GM18907 (cell line): Measurements from ENCODE around the gene WWOX.
"Not testable (repeated sequence)": the region's sequence is repeated elsewhere in the genome, so short reads cannot be mapped to it uniquely, and the experiment has no call there.

Source experiments
- ATAC-seq: cut with Tn5 transposase; IDR thresholded peaks from one replicate; pipeline ENCODE4 v1.9.1; 2021; ENCODE audit warnings: mild to moderate bottlenecking, moderate library complexity; ENCODE audit not compliant: unreplicated experiment

The WWOX gene

DNA sequence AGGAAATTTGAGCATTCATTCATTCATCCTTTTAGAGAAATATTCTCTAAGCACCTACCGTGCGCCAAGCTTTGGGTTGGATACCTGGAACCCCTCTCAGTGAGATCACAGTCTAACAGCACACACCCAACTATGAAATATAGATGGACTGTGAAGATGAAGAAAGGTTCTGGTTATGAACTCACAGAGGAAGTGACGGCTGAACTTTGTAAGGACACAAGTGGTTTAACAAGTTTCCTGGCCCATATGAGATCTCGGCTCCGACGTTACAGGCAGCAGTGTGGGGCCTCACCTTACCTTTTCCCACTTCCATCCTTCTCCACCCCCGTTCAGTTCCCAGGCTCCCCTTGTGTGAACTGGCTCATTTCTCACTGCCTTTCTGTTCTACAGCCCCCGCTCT, 1094.8 kb downstream of the WWOX start:
- no peak for ATAC-seq

DNA sequence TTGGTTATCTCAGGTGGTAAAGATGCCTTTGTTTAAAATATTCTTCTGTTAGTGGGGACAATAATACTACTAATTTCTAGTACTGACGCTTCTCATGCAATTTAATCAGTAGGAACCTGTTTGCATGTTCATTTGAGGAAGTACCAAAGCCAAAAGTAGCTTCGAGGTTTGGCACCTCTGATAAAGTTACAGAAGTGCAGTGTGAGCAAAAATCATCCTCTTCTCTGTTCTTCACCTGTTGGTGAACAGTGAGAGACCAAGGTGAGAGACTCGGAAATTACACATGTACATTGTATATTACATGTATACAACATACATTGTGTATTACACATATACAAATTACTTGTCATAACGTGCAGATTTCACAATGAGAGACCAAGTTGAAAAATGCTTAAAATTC, 1096.5 kb downstream of the WWOX start:
- no peak for ATAC-seq

DNA sequence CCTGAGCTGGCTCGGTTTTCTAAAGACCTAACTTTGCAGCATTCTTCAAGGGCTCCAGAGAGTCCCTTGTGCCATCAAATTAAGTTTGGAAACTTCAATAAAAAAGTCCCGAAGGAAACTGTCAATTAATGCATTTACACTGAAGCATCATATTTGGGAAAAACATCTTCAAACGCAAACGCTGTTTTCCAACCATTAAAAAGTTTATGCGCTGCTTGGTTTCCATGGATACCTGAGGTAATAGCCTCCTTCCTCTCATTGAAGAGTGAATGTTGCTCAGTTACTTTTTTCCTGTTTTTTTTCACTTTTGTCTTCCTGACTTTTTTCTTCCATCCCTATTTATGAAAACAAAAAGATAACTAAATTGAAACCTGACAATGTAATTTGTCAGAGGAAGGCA, 1102.0 kb downstream of the WWOX start:
- no peak for ATAC-seq

DNA sequence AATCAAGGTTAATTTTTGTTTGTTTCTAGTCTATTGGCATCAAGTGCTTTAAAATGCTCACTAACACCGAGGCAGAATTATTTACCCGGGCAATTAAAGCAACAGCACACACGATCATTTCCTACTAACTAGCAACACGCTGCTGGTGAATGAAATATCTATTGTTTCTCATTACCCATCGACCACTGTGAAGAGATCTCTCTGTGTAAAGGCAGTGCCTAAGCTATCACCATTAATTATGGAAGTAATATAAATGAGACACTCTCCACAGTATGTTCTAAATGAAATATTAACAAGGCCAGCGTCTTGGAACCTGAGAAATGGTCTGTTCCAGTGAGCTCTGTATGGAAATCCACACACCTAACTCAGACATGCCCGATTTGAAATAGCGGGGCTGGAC, 1103.5 kb downstream of the WWOX start:
- ATAC-seq: no peak

DNA sequence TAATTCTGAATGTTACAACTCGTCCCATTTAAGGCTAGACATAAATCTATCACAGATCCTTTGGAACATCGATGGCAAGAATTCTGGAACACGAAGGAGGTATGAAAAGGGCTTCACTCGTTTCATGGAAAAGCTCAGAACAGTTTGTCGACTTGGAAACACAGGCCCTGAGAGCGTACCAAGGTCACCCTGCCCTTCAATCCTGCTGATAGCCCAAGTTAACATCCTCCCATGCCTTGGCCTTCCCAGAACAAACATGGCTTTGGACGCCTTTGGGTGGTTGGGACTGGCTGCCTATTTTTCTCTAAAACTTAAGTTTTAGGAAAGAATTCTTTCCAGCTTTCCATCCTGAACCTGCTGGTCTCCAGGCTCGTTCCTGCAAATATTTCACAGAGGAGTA, 1105.0 kb downstream of the WWOX start:
- no peak for ATAC-seq

DNA sequence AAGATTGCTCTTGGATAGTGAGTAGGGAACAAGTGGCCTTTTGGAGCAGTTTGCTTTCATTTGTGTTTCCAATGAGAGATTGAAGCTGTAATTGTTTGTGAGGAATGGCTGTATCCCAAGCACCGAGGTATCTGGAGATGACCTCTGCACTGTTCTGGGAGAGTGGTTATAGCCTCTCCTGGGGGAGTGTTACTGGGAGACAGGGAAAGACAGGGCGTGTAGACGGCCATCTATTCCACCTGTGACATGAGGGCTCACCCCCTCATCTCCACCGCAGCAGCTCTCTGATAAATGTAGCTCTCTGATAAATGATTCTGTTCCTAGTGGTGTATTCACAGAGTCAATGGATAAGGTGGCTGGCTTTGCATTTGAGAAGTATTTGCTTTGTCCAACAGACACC, 1107.4 kb downstream of the WWOX start:
- ATAC-seq: no peak

DNA sequence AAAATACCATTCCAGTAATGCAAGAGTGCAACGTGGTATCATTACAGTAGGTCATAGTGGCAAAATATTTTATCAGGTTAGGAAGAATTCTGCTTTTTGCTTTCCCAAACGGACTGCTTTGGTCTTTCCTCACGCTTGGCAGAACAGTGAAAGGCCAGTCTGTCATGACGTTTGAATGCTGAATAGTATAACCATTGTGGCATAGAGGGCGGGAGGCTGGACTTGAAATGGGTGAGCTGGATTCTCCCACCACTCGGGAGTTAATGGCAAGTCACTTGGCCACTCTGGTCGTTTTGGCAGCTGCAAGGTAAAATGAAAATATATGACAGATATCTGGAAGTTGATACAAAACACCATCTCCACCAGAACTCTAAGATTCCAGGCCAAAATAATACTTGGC, 1109.9 kb downstream of the WWOX start:
- ATAC-seq: no peak

DNA sequence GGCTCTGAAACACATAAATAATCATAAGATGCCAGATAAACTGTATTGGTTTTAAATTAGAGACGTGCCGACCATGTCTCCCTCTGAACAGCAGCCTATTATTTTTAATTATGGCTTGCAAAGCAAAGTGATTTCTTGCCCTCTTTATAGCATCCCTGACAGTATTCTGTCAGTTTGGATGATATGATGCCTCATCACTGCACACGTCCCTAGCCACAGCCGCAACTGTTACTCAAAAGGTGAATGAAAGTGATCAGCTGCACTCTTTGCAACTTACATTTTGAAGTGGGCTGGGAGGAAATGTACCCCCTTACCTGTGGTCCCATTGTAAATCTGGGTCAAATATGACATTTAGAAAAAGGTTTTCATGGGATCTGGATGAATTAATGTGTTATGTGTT, 1111.2 kb downstream of the WWOX start:
- no peak for ATAC-seq

DNA sequence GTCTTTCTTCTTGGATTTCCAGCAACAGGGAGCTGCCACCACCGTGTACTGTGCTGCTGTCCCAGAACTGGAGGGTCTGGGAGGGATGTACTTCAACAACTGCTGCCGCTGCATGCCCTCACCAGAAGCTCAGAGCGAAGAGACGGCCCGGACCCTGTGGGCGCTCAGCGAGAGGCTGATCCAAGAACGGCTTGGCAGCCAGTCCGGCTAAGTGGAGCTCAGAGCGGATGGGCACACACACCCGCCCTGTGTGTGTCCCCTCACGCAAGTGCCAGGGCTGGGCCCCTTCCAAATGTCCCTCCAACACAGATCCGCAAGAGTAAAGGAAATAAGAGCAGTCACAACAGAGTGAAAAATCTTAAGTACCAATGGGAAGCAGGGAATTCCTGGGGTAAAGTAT, 1112.1 kb downstream of the WWOX start:
- ATAC-seq: no peak

DNA sequence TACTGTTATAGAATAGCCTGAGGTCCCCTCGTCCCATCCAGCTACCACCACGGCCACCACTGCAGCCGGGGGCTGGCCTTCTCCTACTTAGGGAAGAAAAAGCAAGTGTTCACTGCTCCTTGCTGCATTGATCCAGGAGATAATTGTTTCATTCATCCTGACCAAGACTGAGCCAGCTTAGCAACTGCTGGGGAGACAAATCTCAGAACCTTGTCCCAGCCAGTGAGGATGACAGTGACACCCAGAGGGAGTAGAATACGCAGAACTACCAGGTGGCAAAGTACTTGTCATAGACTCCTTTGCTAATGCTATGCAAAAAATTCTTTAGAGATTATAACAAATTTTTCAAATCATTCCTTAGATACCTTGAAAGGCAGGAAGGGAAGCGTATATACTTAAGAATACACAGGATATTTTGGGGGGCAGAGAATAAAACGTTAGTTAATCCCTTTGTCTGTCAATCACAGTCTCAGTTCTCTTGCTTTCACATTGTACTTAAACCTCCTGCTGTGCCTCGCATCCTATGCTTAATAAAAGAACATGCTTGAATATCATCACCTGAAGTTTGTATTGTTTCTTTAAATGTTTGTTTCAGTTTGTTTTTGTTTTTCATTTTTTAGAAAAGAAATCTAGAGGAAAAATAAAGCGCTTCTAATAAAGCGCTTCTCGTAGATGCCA, 1112.8 kb downstream of the WWOX start:
- ATAC-seq: no peak

DNA sequence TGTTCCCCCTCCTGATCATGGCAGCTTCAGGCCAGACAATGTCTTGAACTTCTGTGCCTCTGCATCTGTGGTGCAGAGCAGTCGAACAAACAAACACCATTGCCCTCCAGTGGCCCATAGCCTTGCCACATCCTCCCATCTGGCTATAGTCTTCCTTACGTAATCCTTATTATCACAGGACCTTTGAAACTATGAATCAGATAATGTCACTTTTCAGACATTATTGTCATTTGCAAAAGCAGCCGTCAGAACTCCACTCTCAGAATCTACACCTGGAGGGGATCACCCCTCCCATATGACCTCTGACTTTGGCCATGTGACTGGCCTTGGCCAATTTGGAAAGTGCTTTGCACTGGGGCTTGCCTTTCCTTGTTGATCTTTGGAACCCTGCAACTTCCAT, 1113.8 kb downstream of the WWOX start:
- no peak for ATAC-seq

DNA sequence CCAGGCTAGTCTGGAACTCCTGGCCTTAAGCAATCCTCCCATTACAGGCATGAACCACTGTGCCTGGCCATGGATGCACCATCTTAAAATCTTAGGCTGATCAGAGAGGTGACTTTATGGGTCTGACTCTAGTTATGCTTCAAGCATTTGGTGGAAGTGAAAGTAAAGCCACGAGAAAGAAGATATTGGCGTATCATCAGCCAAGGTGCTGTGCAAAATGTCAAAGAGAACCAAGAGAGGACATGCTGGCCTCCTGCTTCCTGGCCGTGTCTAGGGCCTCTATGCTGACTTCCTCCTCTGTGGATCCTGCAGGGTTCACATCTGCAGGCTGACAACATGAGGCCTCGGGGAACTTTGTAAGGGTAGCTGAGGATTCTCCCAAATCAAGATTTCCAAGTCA, 1115.8 kb downstream of the WWOX start:
- no peak for ATAC-seq

DNA sequence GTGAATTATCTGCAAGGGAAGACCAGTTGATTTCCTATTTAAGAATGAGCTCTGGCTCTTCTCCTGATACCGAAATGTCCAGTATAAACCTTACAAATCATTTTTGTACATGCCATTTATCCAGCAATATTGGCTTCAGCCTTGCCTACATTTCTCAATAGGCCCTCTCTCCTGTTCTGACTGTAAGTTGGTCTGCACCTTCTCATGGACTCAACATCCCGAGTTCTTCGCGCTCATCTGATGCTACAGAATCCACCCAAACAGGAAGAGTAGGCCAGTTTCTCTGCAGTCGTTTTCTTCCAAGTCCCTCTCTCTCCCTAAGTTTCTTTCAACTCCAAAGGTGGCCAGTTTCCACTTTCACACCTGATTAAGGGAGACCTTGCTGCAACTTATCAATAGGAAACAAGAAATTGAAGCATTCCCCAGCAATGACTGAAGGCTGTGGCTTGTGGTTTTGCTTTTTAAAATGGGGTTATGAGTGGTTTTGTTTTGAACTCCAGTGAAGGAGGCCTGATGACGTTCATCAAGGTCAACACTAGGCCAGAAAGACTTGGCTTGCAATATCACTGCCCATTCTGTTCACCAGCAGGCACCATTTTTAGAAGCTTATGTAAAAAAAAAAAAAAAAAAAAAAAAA, 1118.0 kb downstream of the WWOX start:
- ATAC-seq: no peak

DNA sequence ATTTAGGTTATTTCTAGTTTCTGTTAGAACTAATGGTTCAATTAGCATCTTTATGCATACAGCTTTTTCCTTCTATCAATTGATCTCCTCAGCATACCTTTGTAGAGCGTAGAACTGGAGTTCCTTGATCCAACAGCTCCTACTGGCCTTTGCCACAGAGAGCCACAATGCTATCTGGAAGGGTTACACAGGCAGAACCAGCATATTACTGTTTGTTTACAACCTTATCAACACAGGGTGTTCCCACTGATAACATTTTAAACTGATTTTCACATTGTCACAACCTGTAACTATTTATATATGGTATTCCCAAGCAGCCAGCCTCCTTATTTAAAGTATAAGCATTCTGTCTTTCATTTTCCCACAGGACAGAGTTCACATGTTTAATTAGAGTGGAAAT, 1118.9 kb downstream of the WWOX start:
- no peak for ATAC-seq

DNA sequence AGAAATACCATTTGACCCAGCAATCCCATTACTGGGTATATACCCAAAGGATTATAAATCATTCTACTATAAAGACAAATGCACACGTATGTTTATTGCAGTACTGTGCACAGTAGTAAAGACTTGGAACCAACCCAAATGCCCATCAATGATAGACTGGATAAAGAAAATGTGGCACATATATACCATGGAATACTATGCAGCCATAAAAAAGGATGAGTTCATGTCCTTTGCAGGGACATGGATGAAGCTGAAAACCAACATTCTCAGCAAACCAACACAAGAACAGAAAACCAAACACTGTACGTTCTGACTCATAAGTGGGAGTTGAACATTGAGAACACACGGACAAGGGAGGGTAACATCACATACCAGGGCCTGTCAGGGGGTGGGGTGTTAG, 1126.5 kb downstream of the WWOX start:
- ATAC-seq: not testable (repeated sequence)

DNA sequence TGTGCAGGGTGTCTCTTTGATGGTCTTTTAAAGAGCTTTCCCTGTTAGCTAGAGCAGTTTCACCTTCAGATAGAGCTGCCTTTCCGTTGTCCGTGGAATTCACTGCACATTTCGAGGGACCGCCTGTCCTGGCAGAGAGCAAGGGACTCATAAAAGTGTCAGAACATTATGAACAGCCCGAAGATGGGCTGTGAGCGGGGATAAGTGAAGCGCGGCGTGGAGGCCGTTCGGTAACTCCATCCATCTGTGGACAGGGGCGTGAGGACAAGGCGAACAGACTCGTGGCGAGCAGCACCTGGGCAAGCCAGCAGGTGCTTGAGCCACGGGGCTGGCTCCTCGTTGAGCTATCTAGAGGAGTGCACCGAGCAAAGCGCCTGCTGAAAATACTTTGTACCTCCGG, 1129.9 kb downstream of the WWOX start:
- no peak for ATAC-seq

DNA sequence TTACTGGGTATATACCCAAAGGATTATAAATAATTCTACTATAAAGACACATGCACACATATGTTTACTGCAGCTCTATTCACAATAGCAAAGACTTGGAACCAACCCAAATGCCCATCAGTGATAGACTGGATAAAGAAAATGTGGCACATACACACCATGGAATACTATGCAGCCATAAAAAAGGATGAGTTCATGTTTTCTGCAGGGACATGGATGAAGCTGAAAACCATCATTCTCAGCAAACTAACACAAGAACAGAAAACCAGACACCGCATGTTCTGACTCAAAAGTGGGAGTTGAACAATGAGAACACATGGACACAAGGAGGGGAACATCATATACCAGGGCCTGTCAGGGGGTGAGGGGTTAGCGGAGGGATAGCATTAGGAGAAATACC, 1146.2 kb downstream of the WWOX start:
- not testable (repeated sequence) for ATAC-seq

DNA sequence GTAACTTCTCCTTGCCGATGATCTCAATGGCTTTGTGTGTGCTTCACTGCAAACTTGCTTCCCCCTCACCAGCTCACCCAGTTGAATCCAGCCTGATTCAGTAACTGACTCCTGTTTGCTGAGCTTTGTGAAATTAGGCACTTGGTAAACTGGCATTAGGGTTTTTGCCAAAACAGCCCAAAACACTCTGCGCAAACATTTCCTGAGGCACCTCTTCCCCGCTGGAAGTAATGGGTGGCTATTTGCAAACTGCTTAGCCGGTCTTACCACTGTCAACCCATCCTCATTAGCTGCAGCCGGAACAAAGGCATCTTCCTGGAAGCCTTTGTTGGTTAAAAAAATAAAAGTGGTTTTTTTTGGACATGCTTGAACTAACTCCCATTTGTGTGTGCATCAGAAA, 1147.9 kb downstream of the WWOX start:
- ATAC-seq: no peak

DNA sequence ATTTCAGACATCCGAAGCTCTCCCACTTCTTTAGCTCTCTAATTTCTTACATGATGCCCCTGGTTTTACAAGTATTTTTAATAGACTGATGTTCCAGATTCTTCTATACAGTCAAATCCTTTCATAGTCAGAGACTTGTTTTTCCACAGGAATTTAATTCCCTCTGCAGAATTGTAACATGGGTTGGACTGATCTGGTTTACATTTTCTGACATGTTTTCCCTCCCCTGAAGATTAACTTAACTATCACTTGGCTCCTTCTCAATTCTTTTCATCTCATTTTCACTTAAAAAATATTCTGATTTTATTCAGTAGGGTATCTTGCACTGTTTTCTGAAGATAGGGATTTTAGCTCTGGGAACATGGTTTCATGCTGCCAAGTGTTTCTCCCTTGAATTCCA, 1148.9 kb downstream of the WWOX start:
- ATAC-seq: no peak

DNA sequence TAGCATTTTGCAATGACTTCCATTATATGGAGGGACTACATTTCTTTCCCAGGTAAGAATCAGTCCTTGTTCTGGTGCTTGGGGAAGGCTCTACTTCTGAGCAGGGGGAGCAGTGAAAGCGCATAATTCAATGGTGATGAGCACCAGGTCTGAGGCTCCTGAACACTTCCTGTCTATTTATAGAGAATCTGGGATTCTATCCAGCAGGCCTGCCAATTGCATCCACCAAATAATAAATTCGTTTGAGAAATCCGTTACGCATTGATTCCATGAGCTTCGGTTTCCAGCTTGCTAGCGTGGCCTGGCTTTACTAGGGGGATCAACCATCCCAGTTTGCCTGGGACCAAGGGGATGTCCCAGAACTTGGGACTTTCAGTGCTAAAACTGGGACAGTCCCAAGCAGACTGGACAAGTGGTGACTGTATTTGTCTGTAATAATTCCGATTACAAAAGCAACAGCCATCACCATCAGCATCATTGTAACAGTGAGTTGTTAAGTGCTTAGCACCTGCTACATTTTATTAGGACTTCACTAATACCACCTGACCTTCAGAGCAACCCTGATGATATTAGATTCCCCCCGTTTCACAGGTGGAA, 1151.1 kb downstream of the WWOX start:
- no peak for ATAC-seq

DNA sequence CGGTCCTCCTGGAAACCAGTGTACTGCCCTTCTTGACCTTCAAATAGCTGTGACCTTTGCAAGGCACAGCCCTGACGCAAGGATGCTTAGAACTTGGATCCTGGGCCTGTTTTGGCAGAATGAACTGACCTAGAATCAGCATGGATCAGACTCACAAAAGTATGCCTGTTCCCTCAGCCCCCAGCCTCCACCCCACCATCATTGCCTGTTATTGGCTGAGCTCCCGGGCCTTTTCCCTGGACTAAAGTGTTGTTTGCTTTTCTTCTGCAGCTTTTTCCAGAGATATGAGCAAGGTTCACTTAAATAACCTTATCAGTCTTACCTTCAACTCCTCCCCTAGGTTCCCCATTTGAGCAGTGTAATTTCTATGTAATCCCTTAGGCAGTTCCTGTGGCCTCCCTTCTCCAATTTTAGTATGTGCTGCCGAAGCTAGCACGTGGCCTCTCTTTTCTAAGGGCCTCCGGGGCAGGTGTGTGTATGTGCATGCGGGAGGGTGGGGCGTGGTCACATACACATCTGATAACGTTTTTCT, 1153.7 kb downstream of the WWOX start:
- no peak for ATAC-seq

DNA sequence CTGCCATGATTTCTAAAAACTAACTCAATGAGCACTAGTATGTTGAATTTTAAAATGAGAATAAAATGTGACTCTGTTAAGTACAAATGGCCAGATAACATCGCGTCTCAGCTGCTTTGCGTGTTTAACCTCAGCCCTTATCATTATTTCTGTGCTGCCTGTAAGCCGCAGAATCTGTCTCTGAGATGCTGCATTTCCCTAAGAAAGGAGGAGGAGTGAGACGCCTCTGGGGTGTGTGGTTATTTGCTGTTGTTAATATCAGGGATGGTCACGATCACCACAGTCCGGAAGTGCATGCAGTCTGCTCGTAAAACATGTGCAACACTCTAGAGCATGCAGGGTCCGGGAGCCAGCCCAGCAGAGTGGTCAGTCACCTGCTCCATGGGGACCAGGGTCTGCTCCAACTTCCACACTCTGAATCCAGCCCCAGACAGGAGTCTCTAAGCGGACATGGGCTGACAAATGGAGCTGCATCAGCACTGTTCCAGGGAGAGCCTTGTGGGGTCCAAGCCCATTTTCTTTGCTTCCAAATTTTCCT, 1158.6 kb downstream of the WWOX start:
- ATAC-seq: no peak
